ENCODE results near the gene PARVG. TPM values are rescaled to one million over a fixed set of nuclear protein-coding genes. Genes with fewer than 3 reads are reported as not detected.

The PARVG gene
- total and polyA plus RNA-seq, 2 of the 13 experiments (the other 11 are each of a cell fraction or from before 2014, with no cell fraction given): not detected

DNA sequence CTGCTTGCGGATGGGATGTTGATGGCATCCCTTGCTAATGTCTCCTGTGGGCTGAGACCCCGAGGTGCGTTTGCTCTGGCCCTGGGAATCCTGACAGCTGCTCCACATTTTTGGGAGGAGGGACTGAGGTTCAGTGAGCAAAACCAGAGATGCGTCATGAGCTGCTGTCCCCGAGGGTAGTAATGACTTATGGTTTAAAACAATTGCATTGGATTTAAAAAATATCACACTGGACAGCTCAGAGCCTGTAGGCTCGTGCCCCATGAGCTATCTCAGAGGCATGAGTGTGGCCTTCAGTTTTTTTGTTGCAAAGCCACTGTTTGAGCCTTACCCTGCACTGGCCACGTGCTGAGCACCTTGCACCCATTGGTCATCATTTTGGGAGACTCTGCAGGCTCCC, 20.9 kb upstream of the PARVG start (continued):
- TF ChIP-seq EEA1 (CRISPR knock-in tag; IDR thresholded peaks at IDR 0.05; ENCODE audit: borderline replicate concordance): no peak
- TF ChIP-seq ZBTB38 (CRISPR knock-in tag; IDR thresholded peaks at IDR 0.05): no peak
- TF ChIP-seq CCAR2 (optimal IDR thresholded peaks at IDR 0.05; ENCODE audit: low read depth, low read length): no peak
- no peak for TF ChIP-seq IKZF5 (CRISPR knock-in tag; IDR thresholded peaks at IDR 0.05)

DNA sequence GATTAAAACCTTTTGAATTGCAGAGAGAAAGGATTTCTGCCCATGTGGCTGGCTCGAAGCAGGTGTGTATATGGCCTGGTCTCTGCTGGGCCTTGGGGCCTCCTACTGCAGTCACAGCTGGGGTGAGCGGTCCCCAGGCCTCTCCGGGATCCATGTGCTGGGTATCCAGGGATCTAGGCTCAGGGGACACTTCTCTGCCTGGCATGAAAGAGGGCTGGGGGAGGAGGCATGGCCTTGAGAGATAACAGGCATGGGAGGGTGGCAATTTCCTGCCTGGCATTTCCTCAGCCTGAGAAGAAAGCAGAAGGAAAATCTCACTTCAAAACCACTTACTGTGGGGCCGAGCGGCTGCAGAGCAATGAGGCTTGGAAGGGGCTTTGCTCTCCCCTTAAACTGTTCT, 20.3 kb upstream of the PARVG start:
- Histone ChIP-seq H3K9me3 (ENCODE audit: low read length) (no peaks in the 10 kb centered on the region), H3K9ac (ENCODE audit: insufficient read depth, low read depth, low read length) (no peak overlapping the region), H3K4me1 (ENCODE audit: insufficient read depth, low read length) (no peaks in the 10 kb centered on the region), H2AFZ (ENCODE audit: low read length) (no peak overlapping the region), H3K79me2 (ENCODE audit: insufficient read depth, low read length) (no peaks in the 10 kb centered on the region), H3K4me2 (ENCODE audit: low read depth, low read length) (no peak overlapping the region), H4K20me1 (ENCODE audit: insufficient read depth, low read length) (no peaks in the 10 kb centered on the region), H3K36me3 (replicated peaks in 1 of 2; ENCODE audit: control insufficient read depth in 1 of 2, insufficient read depth in 2 of 2, low read length in 2 of 2) (no peaks in the 10 kb centered on the region), H3K27ac (ENCODE audit: extremely low read length, insufficient read depth, low read length) (no peak overlapping the region), H3K4me3 (replicated peaks in 1 of 3; ENCODE audit: insufficient read depth in 1 of 3, low read depth in 2 of 3, low read length in 3 of 3) (no peak overlapping the region), H3K27me3 (ENCODE audit: control insufficient read depth in 1 of 2, insufficient read depth in 2 of 2, low read length in 2 of 2) (no peaks in the 10 kb centered on the region; a peak in 1 of 5 replicates)
- ChIA-PET CTCF (ENCODE audit: low intra/inter-chr PET ratio, low total read pairs) (no interaction called here), POLR2A (no interaction called here)
- in situ Hi-C loops (cut with HindIII; ENCODE audit: extremely low pct_ligation_motif_present, low pct_unique_long_range_greater_than_20kb): no loop called here
- no peak for DNase-seq (ENCODE audit: low spot score)
- no peak for FAIRE-seq
- 18% methylated on average over 4 of the region's 5 CpGs for WGBS (ENCODE audit: low lambda C conversion rate)
- intact Hi-C loops (cut with micrococcal nuclease; ENCODE audit: unreplicated experiment): no loop called here
- TF ChIP-seq ZNF891 (CRISPR knock-in tag; IDR thresholded peaks at IDR 0.05): no peak
- no TSS peak for BruUV-seq (replicated peaks)
- no peak for ATAC-seq

- H2AFZ ChIP-seq (ENCODE audit: low read length): no peak overlapping the region
- WGBS (ENCODE audit: low lambda C conversion rate): 39% methylated on average over 11 of the region's 11 CpGs
- H3K27me3 ChIP-seq (ENCODE audit: control insufficient read depth in 1 of 2, insufficient read depth in 2 of 2, low read length in 2 of 2): peaks cover 0 to 6% of the 10 kb centered on the region in 2 experiments; a peak in 1 of 5 replicates
- H3K4me3 ChIP-seq (replicated peaks in 1 of 3; ENCODE audit: insufficient read depth in 1 of 3, low read depth in 2 of 3, low read length in 3 of 3): no peak overlapping the region
- CTCF ChIA-PET (ENCODE audit: low intra/inter-chr PET ratio, low total read pairs): no interaction called here
- TF ChIP-seq KAT2B (IDR thresholded peaks at IDR 0.05; ENCODE audit: borderline replicate concordance, low read depth, low read length) (no peak), TBL1XR1 (IDR thresholded peaks at IDR 0.05; ENCODE audit: borderline replicate concordance, low read length, partially characterized antibody) (no peak)
- TF ChIP-seq, protein P1, sequence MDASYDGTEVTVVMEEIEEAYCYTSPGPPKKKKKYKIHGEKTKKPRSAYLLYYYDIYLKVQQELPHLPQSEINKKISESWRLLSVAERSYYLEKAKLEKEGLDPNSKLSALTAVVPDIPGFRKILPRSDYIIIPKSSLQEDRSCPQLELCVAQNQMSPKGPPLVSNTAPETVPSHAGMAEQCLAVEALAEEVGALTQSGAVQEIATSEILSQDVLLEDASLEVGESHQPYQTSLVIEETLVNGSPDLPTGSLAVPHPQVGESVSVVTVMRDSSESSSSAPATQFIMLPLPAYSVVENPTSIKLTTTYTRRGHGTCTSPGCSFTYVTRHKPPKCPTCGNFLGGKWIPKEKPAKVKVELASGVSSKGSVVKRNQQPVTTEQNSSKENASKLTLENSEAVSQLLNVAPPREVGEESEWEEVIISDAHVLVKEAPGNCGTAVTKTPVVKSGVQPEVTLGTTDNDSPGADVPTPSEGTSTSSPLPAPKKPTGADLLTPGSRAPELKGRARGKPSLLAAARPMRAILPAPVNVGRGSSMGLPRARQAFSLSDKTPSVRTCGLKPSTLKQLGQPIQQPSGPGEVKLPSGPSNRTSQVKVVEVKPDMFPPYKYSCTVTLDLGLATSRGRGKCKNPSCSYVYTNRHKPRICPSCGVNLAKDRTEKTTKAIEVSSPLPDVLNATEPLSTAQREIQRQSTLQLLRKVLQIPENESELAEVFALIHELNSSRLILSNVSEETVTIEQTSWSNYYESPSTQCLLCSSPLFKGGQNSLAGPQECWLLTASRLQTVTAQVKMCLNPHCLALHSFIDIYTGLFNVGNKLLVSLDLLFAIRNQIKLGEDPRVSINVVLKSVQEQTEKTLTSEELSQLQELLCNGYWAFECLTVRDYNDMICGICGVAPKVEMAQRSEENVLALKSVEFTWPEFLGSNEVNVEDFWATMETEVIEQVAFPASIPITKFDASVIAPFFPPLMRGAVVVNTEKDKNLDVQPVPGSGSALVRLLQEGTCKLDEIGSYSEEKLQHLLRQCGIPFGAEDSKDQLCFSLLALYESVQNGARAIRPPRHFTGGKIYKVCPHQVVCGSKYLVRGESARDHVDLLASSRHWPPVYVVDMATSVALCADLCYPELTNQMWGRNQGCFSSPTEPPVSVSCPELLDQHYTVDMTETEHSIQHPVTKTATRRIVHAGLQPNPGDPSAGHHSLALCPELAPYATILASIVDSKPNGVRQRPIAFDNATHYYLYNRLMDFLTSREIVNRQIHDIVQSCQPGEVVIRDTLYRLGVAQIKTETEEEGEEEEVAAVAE (CRISPR knock-in tag; IDR thresholded peaks at IDR 0.05; ENCODE audit: borderline replicate concordance): no peak
- intact Hi-C loops (cut with micrococcal nuclease; ENCODE audit: unreplicated experiment): no loop called here
- FAIRE-seq (no peak), DNase-seq (ENCODE audit: low spot score) (no peak), ATAC-seq (no peak)
- POLR2A ChIA-PET: no interaction called here
- no peaks in the 10 kb centered on the region for H3K79me2 ChIP-seq (ENCODE audit: insufficient read depth, low read length)
- in situ Hi-C loops (cut with HindIII; ENCODE audit: extremely low pct_ligation_motif_present, low pct_unique_long_range_greater_than_20kb): no loop called here
- no TSS peak for BruUV-seq (replicated peaks)
- H3K4me1 ChIP-seq (ENCODE audit: insufficient read depth, low read length): no peaks in the 10 kb centered on the region
- no peak overlapping the region for H3K27ac ChIP-seq (ENCODE audit: extremely low read length, insufficient read depth, low read length)
- no peaks in the 10 kb centered on the region for H3K36me3 ChIP-seq (replicated peaks in 1 of 2; ENCODE audit: control insufficient read depth in 1 of 2, insufficient read depth in 2 of 2, low read length in 2 of 2)
- no peaks in the 10 kb centered on the region for H4K20me1 ChIP-seq (ENCODE audit: insufficient read depth, low read length)
- H3K4me2 ChIP-seq (ENCODE audit: low read depth, low read length): no peak overlapping the region
- no peaks in the 10 kb centered on the region for H3K9me3 ChIP-seq (ENCODE audit: low read length)
- H3K9ac ChIP-seq (ENCODE audit: insufficient read depth, low read depth, low read length): no peak overlapping the region
Observed at GRCh38 chr22:44161673-44162072, 19.1 kb upstream of the PARVG start.
